Epithelial cell of proximal tubule (primary cell): ENCODE data around the gene CENPN. TPM values are rescaled to one million over a fixed set of nuclear protein-coding genes. Genes with fewer than 3 reads are reported as not detected.

Experiments used
- DNase-seq: peaks from one replicate; pipeline ENCODE4 v3.0.0-alpha.2; 2011; ENCODE audit warnings: low read depth
- H3K4me3 ChIP-seq: 2 replicates; pipeline ENCODE4 v1.5.1; 2011; ENCODE audit warnings: low read depth, mild to moderate bottlenecking, low read length
- CTCF ChIP-seq: conservative IDR thresholded peaks from 2 replicates; pipeline ENCODE4 v1.5.1; 2012; ENCODE audit warnings: low read depth, mild to moderate bottlenecking, low read length
- total RNA-seq: library from RNA; depleted of rRNA; stranded (reverse); fragments of >200 nt; gene quantifications from 2 replicates; pipeline ENCODE4 v1.2.3, GENCODE V29; 2015

The CENPN gene
- total RNA-seq, 1 donor from 2014 or later: 49.2 TPM

GRCh38 chr16:80982646-80983045, 24.4 kb upstream of the CENPN start:
- no peak for DNase-seq
- TF ChIP-seq CTCF: no peak
- no peak overlapping the region for H3K4me3 ChIP-seq

- no peak for TF ChIP-seq CTCF
- DNase-seq: no peak
- no peak overlapping the region for H3K4me3 ChIP-seq
Observed at GRCh38 chr16:80984124-80984892, 22.7 kb upstream of the CENPN start.

- TF ChIP-seq CTCF: no peak
- DNase-seq: no peak
- H3K4me3 ChIP-seq: no peak overlapping the region
Observed at GRCh38 chr16:80985611-80986010, 21.4 kb upstream of the CENPN start.

- no peak for TF ChIP-seq CTCF
- no peak for DNase-seq
- H3K4me3 ChIP-seq: no peak overlapping the region
Observed at GRCh38 chr16:80986557-80986956, 20.5 kb upstream of the CENPN start.

- TF ChIP-seq CTCF: no peak
Observed at GRCh38 chr16:80988756-80989155, 18.3 kb upstream of the CENPN start.

GRCh38 chr16:80989801-80990200, 17.2 kb upstream of the CENPN start:
- no peak overlapping the region for H3K4me3 ChIP-seq
- no peak for DNase-seq
- TF ChIP-seq CTCF: no peak

More at GRCh38 chr16:80988756-80989155, 18.3 kb upstream of the CENPN start:
- H3K4me3 ChIP-seq: no peak overlapping the region
- no peak for DNase-seq

- DNase-seq: no peak
- TF ChIP-seq CTCF: no peak
Observed at GRCh38 chr16:80990577-80990976, 16.4 kb upstream of the CENPN start.

More at GRCh38 chr16:80990577-80990976, 16.4 kb upstream of the CENPN start:
- no peak overlapping the region for H3K4me3 ChIP-seq
